ENCODE results near the gene POU6F1. TPM values are rescaled to one million over a fixed set of nuclear protein-coding genes. Genes with fewer than 3 reads are reported as not detected.

POU6F1 gene
- total and polyA plus RNA-seq, 5 experiments from 2014 or later: 0.62 to 49.7 (median 1.8) TPM

- Mint-ChIP-seq H3K27me3 (no peaks in the 10 kb centered on the region), H3K4me1 (peaks cover 0 to 2% (median 2%) of the 10 kb centered on the region in 4 donors), H3K9me3 (no peaks in the 10 kb centered on the region), H3K27ac (peak overlapping the region in 1 of 10 donors; percentile 18), H3K36me3 (peaks cover 0 to 8% (median 0%) of the 10 kb centered on the region in 3 donors), H3K4me3 (no peak overlapping the region)
- POLR2A ChIA-PET: interaction anchor here (0.6 kb wide), 1 partner anchor 33 kb away, joined by 3 read pairs; no protein-coding TSS in a partner anchor
- DNase-seq: no peak
- ATAC-seq: no peak
Measured at GRCh38 chr12:51209259-51209658, 8.6 kb downstream of the POU6F1 start.

GRCh38 chr12:51208016-51208660 lies 9.7 kb downstream of the POU6F1 start:
- Mint-ChIP-seq H3K27ac (peak overlapping the region in 2 of 10 donors; percentile 35 to 82), H3K4me1 (no peaks in the 10 kb centered on the region), H3K4me3 (no peak overlapping the region), H3K36me3 (peaks cover 0 to 7% (median 0%) of the 10 kb centered on the region in 3 donors), H3K9me3 (no peaks in the 10 kb centered on the region), H3K27me3 (no peaks in the 10 kb centered on the region)
- POLR2A ChIA-PET: interaction anchor here (0.6 to 0.7 kb wide), 2 partner anchors 86 to 114 kb away, joined by 3 to 6 read pairs; no protein-coding TSS in a partner anchor
- DNase-seq (no peak), ATAC-seq (no peak)

- H3K27ac Mint-ChIP-seq: peak overlapping the region in 2 of 10 donors; percentile 14 to 55
- H3K27me3 Mint-ChIP-seq: no peaks in the 10 kb centered on the region
- POLR2A ChIA-PET: interaction anchor here (0.7 to 0.9 kb wide), 2 partner anchors 35 to 274 kb away, joined by 3 to 6 read pairs; no protein-coding TSS in a partner anchor
- no peak overlapping the region for H3K4me3 Mint-ChIP-seq
- H3K36me3 Mint-ChIP-seq: peaks cover 0 to 4% (median 0%) of the 10 kb centered on the region in 3 donors
- no peaks in the 10 kb centered on the region for H3K4me1 Mint-ChIP-seq
- no peaks in the 10 kb centered on the region for H3K9me3 Mint-ChIP-seq
- DNase-seq (no peak), ATAC-seq (no peak)
Measured at GRCh38 chr12:51205350-51205749, 12.5 kb downstream of the POU6F1 start.

- POLR2A ChIA-PET: no interaction called here
Measured at GRCh38 chr12:51202718-51203117, 15.1 kb downstream of the POU6F1 start.

GRCh38 chr12:51200806-51201205 lies 17.1 kb downstream of the POU6F1 start:
- H3K9me3 Mint-ChIP-seq: no peaks in the 10 kb centered on the region
- H3K36me3 Mint-ChIP-seq: peaks cover 0 to 4% (median 2%) of the 10 kb centered on the region in 3 donors
- DNase-seq (no peak), ATAC-seq (no peak)
- no peaks in the 10 kb centered on the region for H3K27me3 Mint-ChIP-seq
- H3K4me1 Mint-ChIP-seq: no peaks in the 10 kb centered on the region
- H3K27ac Mint-ChIP-seq: peak overlapping the region in 2 of 10 donors; percentile 1 to 64
- POLR2A ChIA-PET: no interaction called here
- no peak overlapping the region for H3K4me3 Mint-ChIP-seq

More at GRCh38 chr12:51202718-51203117, 15.1 kb downstream of the POU6F1 start:
- no peaks in the 10 kb centered on the region for H3K9me3 Mint-ChIP-seq
- no peak overlapping the region for H3K4me3 Mint-ChIP-seq
- peak in 1 of 2 donors; percentile 35 for ATAC-seq
- DNase-seq: peak in 2 of 10 donors; percentile 10 to 16
- peak overlapping the region in 7 of 10 donors; percentile 7 to 77 (median 26) for H3K27ac Mint-ChIP-seq
- no peaks in the 10 kb centered on the region for H3K4me1 Mint-ChIP-seq
- peaks cover 0 to 5% (median 0%) of the 10 kb centered on the region in 3 donors for H3K36me3 Mint-ChIP-seq
- no peaks in the 10 kb centered on the region for H3K27me3 Mint-ChIP-seq

GRCh38 chr12:51200156-51200555 lies 17.7 kb downstream of the POU6F1 start:
- ATAC-seq (no peak), DNase-seq (no peak)
- no peaks in the 10 kb centered on the region for H3K4me1 Mint-ChIP-seq
- no peaks in the 10 kb centered on the region for H3K27me3 Mint-ChIP-seq
- POLR2A ChIA-PET: interaction anchor here (0.6 kb wide), 1 partner anchor 27 kb away, joined by 4 read pairs; no protein-coding TSS in a partner anchor
- H3K4me3 Mint-ChIP-seq: no peak overlapping the region
- peaks cover 0 to 4% (median 2%) of the 10 kb centered on the region in 3 donors for H3K36me3 Mint-ChIP-seq
- H3K27ac Mint-ChIP-seq: peak overlapping the region in 2 of 10 donors; percentile 41
- H3K9me3 Mint-ChIP-seq: no peaks in the 10 kb centered on the region

- no peaks in the 10 kb centered on the region for H3K9me3 Mint-ChIP-seq
- no peaks in the 10 kb centered on the region for H3K4me1 Mint-ChIP-seq
- ATAC-seq (no peak), DNase-seq (no peak)
- H3K36me3 Mint-ChIP-seq: peaks cover 0 to 4% (median 2%) of the 10 kb centered on the region in 3 donors
- H3K4me3 Mint-ChIP-seq: no peak overlapping the region
- peak overlapping the region in 2 of 10 donors; percentile 43 to 71 for H3K27ac Mint-ChIP-seq
- H3K27me3 Mint-ChIP-seq: no peaks in the 10 kb centered on the region
- POLR2A ChIA-PET: interaction anchor here (0.6 to 0.7 kb wide), 2 partner anchors 20 to 28 kb away, joined by 3 to 4 read pairs; no protein-coding TSS in a partner anchor
Measured at GRCh38 chr12:51199366-51199945, 18.4 kb downstream of the POU6F1 start.

GRCh38 chr12:51198568-51199365 lies 19.1 kb downstream of the POU6F1 start:
- Mint-ChIP-seq H3K9me3 (no peaks in the 10 kb centered on the region), H3K27ac (peak overlapping the region in 2 of 10 donors; percentile 6 to 13), H3K4me3 (no peak overlapping the region), H3K36me3 (peaks cover 0 to 4% (median 2%) of the 10 kb centered on the region in 3 donors), H3K27me3 (no peaks in the 10 kb centered on the region), H3K4me1 (no peaks in the 10 kb centered on the region)
- POLR2A ChIA-PET: interaction anchor here (0.7 kb wide), 2 partner anchors 19 to 96 kb away, joined by 3 read pairs; no protein-coding TSS in a partner anchor
- DNase-seq (peak in 1 of 10 donors; percentile 14), ATAC-seq (no peak)

GRCh38 chr12:51197736-51198567 lies 19.9 kb downstream of the POU6F1 start:
- no peak overlapping the region for H3K27ac Mint-ChIP-seq
- no peak for DNase-seq
- POLR2A ChIA-PET: no interaction called here
- H3K4me1 Mint-ChIP-seq: no peaks in the 10 kb centered on the region
- no peak overlapping the region for H3K4me3 Mint-ChIP-seq
- H3K9me3 Mint-ChIP-seq: no peaks in the 10 kb centered on the region
- no peak for ATAC-seq
- H3K27me3 Mint-ChIP-seq: no peaks in the 10 kb centered on the region
- H3K36me3 Mint-ChIP-seq: peaks cover 0 to 6% (median 2%) of the 10 kb centered on the region in 3 donors

GRCh38 chr12:51196547-51196946 lies 21.3 kb downstream of the POU6F1 start:
- no peak for ATAC-seq
- Mint-ChIP-seq H3K4me3 (no peak overlapping the region), H3K9me3 (no peaks in the 10 kb centered on the region), H3K36me3 (peaks cover 0 to 12% (median 9%) of the 10 kb centered on the region in 3 donors), H3K4me1 (no peaks in the 10 kb centered on the region), H3K27ac (peak overlapping the region in 1 of 10 donors; percentile 37), H3K27me3 (no peaks in the 10 kb centered on the region)
- no peak for DNase-seq
- POLR2A ChIA-PET: no interaction called here

GRCh38 chr12:51195841-51196240 lies 22.0 kb downstream of the POU6F1 start:
- Mint-ChIP-seq H3K4me3 (no peak overlapping the region), H3K27ac (no peak overlapping the region), H3K9me3 (no peaks in the 10 kb centered on the region), H3K36me3 (peaks cover 0 to 15% (median 15%) of the 10 kb centered on the region in 3 donors), H3K4me1 (no peaks in the 10 kb centered on the region), H3K27me3 (no peaks in the 10 kb centered on the region)
- DNase-seq (no peak), ATAC-seq (no peak)
- POLR2A ChIA-PET: interaction anchor here (0.6 kb wide), 1 partner anchor 49 kb away, joined by 6 read pairs; no protein-coding TSS in a partner anchor

- POLR2A ChIA-PET: no interaction called here
- DNase-seq (no peak), ATAC-seq (no peak)
- no peak overlapping the region for H3K4me3 Mint-ChIP-seq
- H3K36me3 Mint-ChIP-seq: peaks cover 0 to 25% (median 20%) of the 10 kb centered on the region in 3 donors
- peaks cover 0 to 2% (median 0%) of the 10 kb centered on the region in 4 donors for H3K4me1 Mint-ChIP-seq
- no peak overlapping the region for H3K27ac Mint-ChIP-seq
- no peaks in the 10 kb centered on the region for H3K9me3 Mint-ChIP-seq
- H3K27me3 Mint-ChIP-seq: no peaks in the 10 kb centered on the region
Measured at GRCh38 chr12:51192284-51192671, 25.6 kb downstream of the POU6F1 start.

Data from naive thymus-derived CD8-positive, alpha-beta T cell (primary cell).